ENCODE data around the gene NOP53.
"Not testable (repeated sequence)": the region's sequence is repeated elsewhere in the genome, so short reads cannot be mapped to it uniquely, and the experiment has no call there.

The NOP53 gene

DNA sequence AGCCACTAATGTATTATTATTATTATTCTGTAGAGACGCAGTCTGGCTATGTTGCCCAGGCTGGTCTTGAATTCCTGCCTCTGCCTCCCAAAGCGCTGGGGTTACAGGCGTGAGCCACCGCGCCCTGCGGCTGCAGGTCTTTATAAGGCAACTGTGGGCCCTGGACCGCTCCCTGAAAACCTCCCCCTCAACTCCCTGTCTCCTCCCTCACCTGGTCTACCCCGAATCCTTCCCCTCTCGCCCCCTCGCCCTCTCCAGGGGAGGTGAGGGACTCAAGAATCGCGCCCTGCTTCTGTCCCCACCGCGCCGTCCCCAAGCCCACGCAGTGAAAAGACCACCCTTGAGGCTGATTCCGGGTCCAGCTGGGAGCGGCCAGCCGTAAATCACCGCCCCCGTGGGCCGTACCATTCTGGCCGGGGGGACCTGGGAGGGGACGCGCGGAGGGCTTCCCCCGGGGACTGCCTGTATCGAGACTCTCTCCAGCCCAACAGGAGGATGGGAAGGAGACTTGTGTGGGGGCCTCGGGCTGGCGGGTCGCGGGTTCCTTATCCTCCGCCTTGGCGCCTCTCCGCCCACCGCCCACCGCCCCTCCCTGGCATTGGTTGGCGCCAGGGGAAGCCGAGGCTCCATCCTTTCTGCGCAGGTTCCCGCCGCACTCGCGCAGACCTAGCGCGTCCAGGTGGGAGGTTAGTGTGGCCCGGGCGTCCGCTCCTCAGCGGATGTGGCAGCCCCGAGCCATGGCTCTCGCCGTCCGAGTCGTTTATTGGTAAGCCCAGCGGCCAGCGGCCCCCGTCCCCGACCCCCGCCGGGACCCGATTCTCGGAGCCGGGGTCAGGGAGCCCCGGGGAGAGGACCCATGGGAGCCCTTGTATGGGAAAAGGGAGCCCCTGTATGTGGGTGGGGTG is 33.0 kb downstream of the NOP53 start, which contains the start of gene SELENOW:
TSS of gene SELENOW (plus strand) at position 655 of the 905 bp plus-strand sequence. CDS start at position 738, 83 bp downstream.
- DNase-seq: peak in 1 of 2 experiments; percentile 36

DNA sequence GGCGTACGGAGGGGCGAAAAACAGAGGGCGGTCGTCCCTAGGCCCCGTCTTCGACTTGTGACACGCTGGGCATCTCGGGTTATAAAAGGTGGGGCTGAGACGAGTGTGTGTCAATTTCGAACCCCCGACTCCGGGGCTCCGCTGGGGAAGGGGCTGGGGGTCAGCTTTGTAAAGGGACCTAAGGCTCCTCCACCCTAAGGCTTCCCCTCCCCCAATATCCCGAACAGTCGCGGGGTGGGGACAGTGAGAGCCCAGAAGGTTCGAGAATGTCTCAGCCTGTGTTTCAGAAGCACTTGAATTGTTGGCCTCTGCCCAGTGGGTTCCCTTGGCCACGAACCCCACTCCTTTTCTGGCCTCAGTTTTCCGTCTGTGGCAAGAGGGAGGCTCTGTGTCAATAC is 33.6 kb downstream of the NOP53 start:
- peak in 1 of 2 experiments; percentile 3 for DNase-seq

DNA sequence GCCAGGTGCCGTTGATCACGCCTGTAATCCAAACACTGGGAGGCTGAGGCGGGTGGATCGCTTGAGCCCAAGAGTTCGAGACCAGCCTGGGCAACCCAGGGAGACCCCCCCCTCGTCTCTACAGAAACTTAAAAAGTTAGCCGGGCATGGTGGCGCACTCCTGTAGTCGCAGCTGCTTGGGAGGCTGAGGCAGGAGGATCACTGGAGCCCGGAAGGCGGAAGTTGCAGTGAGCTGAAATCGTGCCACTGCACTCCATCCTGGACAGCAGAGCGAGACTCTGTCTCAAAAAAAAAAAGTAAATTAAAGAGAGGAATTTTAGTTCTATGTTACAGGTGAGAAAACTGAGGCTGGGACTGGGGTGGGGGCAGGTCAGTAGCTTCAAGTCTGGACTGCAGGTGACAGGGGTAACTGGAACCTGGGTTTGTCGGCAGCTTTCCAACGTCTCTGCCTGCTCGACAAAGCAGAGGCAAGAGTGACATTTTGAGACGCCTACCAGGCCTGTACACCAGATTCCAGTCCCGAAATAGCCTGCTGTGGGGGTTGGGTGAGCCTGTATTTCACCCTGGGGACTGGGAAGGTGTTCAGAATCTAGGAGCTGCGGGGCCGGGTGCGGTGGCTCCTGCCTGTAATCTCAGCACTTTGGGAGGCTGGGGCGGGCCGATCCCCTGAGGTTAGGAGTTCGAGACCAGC is 34.3 kb downstream of the NOP53 start:
- peak in 1 of 2 experiments; percentile 35 for DNase-seq

DNA sequence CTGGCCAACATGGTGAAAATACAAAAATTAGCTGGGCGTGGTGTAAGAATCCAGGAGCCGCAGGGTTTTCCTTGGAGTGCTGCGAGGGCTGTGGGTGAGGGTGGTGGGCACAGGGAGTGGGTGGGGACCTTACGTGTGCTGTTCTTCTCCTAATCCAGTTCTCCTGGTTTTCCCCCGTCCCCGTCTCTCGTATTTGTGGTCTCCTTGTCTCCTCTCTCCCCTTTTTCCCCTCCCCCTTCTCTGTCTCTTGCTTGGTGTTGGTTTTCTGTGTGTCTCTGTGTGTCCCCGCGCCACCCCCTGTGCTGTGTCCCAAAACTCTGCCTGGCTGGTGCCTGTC is 34.8 kb downstream of the NOP53 start:
- DNase-seq: no peak

DNA sequence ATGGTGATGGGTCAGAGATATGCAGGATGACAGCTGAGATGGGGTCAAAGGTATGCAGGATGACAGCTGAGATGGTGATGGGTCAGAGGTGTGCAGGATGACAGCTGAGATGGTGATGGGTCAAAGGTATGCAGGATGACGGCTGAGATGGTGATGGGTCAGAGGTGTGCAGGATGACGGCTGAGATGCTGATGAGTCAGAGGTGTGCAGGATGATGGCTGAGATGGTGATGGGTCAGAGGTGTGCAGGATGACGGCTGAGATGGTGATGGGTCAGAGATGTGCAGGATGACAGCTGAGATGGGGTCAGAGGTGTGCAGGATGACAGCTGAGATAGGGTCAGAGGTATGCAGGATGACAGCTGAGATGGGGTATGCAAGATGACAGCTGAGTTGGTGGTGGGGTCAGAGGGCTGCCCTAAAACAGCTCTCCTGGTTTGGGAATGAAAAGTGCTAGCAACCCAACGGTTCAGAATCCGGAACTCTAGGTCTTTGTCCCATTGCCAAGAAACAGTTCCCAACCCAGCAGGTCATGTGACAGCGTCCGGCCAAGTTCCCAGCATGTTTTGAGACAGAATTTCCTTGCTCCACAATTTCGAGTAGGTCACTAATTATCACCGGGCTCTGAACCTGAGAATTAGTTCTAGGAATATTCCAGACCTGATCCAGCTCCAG is 36.4 kb downstream of the NOP53 start:
- peak in 1 of 2 experiments; percentile 11 for DNase-seq

DNA sequence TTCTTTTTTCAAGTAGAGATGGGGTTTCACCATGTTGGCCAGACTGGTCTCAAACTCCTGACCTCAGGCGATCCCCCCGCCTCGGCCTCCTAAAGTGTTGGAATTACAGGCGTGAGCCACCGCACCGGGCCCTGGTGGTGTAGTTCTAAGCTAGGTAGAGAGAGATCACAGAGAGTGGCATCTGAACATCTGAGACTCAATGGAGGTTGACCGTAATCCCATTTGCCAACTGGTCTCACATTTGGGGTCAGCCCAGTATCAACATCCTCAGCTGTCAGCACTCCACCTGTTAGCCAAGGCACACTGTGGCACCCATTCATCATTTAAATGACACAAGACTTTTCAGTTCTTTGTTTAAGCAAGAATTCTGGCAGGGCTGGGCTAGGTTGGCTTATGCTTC is 41.2 kb downstream of the NOP53 start:
- DNase-seq: no peak

DNA sequence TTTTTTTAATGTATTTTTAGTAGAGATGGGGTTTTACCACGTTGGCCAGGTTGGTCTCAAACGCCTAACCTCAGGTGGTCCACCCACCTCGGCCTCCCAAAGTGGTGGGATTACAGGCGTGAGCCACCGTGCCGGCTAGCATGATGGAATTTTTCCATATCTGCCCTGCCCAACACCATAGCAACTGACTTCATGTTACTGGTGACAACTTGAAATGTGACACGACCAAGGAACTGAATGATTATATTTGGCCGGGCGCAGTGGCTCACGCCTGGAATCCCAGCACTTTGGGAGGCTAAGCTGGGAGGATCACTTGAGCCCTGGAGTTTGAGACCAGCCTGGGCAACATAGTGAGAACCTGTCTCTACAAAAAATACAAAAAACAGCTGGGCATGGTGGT is 42.0 kb downstream of the NOP53 start:
- DNase-seq: not testable (repeated sequence)

DNA sequence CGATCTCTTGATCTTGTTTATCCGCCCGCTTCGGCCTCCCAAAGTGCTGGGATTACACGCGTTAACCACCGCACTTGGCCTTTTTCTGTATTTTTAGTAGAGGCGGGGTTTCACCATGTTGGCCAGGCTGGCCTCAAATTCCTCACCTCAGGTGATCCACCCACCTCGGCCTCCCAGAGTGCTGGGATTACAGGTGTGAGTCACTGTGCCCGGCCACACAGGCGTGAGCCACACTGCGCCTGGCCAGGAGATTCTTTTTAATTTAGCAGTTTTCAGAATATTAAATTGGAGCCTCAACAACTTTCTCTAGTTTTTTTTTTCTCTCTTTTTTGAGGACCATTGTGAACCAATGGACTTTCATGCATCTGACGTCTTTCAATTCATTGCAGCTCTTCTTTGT is 44.5 kb downstream of the NOP53 start:
- not testable (repeated sequence) for DNase-seq

DNA sequence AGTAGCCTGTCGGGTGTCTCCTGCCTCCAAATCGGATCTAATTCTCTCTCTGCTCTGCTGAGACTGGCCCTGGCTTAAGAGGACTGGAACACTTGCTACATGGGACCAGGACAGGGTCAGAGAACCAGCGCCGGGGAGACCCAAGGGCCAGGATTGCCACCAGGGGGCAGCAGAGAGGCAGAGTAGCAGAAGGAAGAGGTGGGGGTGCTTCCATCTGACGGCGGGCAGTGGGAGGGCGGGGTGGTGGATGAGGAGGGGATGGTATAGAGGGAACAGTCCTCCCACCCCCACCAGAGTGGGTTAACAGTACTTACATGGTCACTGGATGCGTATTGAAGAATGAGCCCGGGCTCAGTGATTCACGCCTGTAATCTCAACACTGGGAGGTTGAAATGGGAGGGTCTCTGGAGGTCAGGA is 45.1 kb downstream of the NOP53 start:
- DNase-seq: no peak

DNA sequence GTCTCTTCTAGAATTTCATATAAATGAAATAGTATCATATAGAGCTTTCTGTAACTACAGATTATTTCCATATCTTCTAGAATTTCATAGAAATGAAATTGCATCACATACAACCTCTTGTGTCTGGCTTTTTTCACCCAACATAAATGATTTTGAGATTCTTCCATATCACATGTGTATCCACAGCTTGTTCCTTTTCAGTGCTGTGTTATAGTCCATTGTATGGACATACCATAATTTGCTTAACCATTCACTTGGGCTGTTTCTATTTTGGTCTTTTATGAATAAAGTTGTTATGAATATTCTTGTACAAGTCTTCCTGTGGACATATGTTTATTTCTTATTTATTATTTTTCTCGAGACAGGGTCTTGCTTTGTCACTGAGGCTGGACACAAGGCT is 47.3 kb downstream of the NOP53 start:
- DNase-seq: no peak

DNA sequence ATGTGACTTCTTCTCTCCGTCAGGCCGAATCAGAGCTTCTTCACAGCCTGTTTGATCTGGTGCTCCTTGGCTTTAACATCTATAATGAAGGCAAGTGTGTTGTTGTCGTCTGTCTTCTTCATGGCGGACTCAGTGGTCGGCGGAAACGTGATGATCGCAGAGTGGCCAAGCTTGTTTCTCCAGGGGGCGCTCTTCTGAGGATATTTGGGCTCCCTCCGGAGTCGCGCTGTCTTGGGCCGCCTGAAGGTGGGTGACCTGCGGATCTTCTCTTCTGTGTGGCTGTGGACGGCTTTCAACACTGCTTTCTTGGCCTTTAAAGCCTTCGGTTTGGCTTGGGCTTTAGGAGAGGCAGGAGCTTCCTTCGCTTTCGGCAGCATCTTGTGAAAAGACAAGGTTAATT is 49.2 kb downstream of the NOP53 start:
- DNase-seq: no peak

DNA sequence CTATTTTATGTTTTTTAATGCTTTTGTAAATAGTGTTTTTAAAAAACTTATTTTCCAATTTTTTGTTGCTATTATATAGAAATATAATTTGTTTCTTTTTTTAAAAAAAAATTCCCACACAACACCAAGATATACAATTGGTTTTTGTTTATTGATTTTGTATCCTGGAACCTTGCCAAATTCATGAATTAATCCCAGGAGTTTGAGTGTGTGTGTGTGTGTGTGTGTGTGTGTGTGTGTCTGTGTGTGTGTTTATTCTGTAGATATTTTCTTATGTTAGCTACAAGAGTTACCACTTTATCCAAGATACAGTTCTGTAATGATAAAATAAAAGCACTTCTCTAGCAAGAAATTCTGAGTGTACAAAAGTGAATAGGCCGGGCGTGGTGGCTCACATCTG is 51.4 kb downstream of the NOP53 start:
- DNase-seq: no peak

DNA sequence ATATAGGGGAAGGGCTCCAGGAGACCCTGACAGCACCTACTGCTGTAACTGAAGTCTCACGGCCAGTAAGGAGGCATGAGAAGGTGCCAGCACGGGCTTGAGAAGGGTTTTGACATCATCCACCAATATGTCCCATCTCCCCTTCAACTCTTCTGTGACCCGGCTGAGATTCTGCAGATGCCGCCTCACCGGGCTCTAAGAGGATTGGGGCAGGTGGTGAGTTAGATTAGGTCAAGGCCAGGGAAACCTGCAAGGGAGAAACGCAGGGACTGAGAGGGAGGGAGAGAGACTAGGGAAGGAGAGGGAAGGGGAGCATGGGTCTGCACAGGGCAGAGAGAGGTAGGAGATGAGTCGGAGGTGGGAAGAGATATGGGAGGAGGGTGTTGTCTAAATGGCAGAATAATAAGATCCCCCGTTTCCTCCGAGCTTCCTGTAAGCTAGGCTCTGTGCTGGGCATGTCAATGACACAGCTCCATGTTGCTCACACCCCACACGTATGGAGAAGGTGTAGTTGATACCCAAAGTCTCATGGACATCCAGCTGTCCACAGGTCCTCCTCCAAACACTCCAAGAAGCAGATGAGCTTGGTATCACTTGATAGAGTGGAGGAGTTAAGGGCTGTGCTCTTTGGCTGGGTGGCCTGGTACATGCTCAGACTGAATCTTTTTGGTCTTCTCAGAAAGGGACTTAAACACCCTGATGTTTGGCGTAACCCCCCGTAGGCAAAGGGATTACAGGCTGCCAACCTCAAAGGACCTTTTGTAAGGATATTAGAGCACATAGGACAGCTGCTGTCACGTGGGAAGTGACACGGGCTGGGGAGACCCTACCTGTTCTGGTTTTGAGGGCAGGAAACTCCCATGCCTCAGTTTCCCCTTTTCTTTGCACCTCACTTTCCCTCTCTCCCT is 52.9 kb downstream of the NOP53 start:
- DNase-seq: no peak

DNA sequence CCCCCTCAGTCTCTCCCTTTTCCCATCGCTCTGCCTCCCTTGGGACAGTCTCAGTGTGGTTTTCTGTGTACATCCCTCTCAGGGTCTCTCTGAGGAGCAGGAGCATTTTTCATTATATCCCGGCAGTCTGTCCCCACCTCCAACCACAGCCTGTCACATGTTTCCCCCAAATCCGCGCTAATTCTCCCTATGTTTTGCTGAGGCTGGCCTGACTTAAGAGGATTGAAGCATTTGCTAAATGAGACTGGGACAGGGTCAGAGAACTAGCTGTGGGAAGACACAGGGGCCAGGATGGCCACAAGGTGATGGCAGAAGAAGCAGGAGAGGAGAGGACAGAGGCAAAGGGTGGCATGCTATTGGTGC is 53.5 kb downstream of the NOP53 start:
- no peak for DNase-seq

DNA sequence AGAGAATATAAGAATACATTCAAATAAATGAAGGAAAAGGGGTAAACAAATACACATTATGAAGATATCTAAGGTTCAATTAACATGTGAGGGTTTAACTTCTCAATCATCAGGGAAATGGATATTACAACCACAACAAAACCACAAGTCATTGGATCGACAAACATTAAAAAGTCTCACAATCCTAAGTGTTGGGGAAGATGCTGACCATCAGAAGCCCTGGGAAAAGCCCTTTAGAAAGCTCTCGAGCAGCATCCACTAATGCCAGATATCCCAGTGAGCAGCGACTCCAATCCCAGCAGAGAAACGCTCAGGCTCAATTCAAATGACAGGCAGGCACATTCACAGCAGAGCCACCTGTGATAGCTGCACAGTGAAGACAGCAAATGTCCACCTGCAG is 55.9 kb downstream of the NOP53 start:
- no peak for DNase-seq

DNA sequence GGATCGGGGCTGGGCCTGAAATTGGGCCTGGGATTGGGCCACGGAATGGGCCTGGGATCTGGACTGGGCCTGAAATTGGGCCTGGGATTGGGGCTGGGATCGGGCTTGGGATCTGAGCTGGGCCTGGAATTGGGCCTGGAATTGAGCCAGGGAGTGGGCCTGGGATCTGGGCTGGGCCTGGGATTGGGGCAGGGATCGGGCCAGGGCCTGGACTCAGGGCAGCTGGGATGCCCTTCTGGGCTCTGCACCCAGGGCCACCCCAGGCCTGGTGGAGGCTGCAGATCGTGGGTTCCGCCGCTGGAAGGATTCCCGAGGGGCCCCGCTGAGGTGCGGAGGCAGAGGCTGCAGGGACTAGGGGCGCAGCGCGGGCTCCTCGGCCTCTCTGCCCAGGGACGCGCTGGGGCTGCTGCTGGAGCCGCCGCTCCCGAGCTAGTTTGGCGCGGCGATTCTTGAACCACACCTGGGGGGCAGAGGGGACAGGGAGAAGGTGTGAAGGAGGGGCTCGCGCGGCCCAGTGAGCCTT is 57.2 kb downstream of the NOP53 start:
- DNase-seq: no peak

DNA sequence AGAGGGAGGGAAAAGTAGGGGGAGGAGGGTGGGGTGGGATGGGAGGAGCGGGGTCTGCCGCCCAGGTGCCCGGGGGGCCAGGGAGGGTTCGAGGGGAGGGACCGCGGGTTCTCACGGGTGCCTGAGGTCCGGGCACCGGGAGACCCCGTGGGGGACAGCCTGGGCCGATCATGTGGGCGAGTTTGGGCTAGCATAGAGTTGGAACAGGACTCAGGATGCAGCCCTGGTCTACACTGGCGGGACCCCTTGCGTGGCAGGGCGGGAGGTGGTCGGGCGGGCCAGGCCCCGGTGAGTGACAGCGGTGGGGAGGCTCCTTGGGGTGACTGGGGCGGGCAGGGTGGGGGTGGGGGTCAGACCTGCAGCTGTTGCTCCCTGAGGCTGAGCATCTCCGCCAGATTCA is 57.8 kb downstream of the NOP53 start:
- not testable (repeated sequence) for DNase-seq

DNA sequence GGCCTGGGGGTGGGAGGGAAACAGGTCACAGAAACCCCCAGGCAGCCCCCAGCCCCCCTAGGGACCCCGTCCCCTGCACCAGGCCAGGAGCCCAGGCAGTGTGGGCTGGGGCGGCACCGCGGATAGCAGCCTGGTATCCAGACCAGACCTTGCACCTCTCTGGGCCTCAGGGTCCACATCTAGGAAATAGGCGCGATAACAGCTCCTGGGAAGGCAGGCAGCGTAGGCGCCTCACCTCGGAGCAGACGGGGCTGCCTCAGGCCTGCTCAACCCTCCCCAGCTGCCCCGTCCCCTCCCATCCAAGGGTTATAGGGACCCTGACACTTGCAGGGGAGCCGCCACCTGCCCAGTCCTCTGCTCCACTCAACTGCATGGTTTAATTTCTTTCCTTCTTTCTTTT is 58.3 kb downstream of the NOP53 start:
- DNase-seq: not testable (repeated sequence)

DNA sequence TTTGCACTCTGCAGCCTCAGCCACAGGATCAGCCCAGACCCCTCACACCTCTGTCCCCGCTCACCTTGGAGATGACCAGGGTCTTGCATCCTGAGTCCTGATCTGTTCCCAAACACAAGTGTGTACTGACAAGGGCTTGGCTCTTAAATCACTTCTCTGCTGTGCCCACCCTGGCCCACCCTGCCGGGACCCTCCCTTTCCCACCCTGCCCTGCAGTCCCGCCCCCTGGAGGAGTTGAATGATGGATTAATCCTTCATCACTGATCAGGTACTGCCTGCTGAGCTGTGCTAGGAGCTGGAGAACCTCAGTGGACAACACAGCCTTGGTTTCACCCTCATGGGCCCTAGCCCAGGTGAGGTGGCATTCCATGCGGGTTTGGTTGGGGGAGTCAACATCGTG is 59.1 kb downstream of the NOP53 start, which contains the start of gene TPRX1:
TSS of gene TPRX1 (minus strand) at position 101 of the 400 bp plus-strand sequence. CDS start at position 89, 12 bp downstream.
- DNase-seq: not testable (repeated sequence)

DNA sequence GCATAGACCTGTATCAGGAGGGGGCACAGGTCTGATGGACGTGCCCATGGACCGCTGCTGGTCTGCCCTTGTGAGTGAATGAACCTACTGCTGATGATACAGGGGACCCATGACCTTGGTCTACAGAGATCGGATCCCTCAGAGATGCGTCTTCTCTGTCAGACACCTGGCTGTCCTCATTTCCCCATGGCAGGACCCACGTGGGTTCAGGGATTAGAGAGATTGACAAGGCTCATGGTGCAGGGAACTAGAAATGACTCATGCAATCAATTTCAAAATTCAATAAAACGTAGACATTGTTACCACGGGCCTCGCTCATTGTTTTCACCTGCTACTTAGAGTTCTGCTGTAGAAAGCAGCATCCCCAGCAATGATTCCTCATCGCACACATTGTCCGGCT is 60.0 kb downstream of the NOP53 start:
- no peak for DNase-seq

DNA sequence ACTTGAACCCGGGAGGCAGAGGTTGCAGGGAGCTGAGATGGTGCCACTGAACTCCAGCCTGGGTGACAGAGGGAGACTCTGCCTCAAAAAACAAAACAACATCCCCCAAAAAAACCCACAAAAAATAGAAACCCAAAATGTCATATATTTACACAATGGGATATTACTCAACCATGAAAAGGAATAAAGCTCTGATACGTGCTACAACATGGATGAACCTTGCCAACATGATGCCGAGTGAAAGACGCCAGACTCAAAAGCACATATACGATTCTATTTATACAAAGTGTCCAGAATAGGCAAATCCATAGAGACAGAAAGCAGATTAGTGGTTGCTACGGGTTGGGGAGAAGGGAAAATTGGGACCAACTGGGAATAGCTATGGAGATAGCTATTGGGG is 61.1 kb downstream of the NOP53 start:
- DNase-seq: no peak
